ENCODE measurements around the gene GDA.
"Not testable (repeated sequence)": the region's sequence is repeated elsewhere in the genome, so short reads cannot be mapped to it uniquely, and the experiment has no call there.

Gene GDA

GRCh38 chr9:72280913-72281500 is 131.8 kb downstream of the GDA start:
- peak; percentile 73 for DNase-seq

- no peak for DNase-seq
These were observed 140.2 kb downstream of the GDA start for GRCh38 chr9:72289401-72289800.

GRCh38 chr9:72290311-72290710 is 141.1 kb downstream of the GDA start:
- no peak for DNase-seq

GRCh38 chr9:72291576-72291975 is 142.3 kb downstream of the GDA start:
- DNase-seq = not testable (repeated sequence)

- DNase-seq = peak; percentile 68
These were observed 143.0 kb downstream of the GDA start for GRCh38 chr9:72292256-72292682.

GRCh38 chr9:72292874-72293607 is 143.8 kb downstream of the GDA start:
- DNase-seq = no peak

- no peak for DNase-seq
These were observed 145.7 kb downstream of the GDA start for GRCh38 chr9:72294936-72295335.

- DNase-seq = no peak
These were observed 148.3 kb downstream of the GDA start for GRCh38 chr9:72297516-72297915.

GRCh38 chr9:72299017-72299603 is 149.9 kb downstream of the GDA start:
- DNase-seq = no peak

GRCh38 chr9:72300873-72301272 is 151.6 kb downstream of the GDA start:
- DNase-seq = no peak

All from midbrain (tissue), 1 donor.